MM.1S (cell line): ENCODE measurements around the gene ERMAP.
"Not testable (repeated sequence)": the region's sequence is repeated elsewhere in the genome, so short reads cannot be mapped to it uniquely, and the experiment has no call there.

Source experiments
- DNase-seq: peaks from one replicate; pipeline ENCODE4 v3.0.0-alpha.2; 2015
- H2AFZ ChIP-seq: fragments of 300-600 bp; sonication (generic); 2 replicates; pipeline ENCODE4 v1.6.0; 2016; ENCODE audit warnings: antibody characterized with exemption, low read length
- H3F3A ChIP-seq: fragments of 300-600 bp; sonication (generic); 2 replicates; pipeline ENCODE4 v1.6.1; 2016; ENCODE audit warnings: mild to moderate bottlenecking, antibody characterized with exemption, low read length, moderate library complexity, mixed read lengths; ENCODE audit not compliant: insufficient read depth
- H3K27ac ChIP-seq: fragments of 300-600 bp; sonication (generic); 2 replicates; pipeline ENCODE4 v1.5.1; 2016; ENCODE audit warnings: mild to moderate bottlenecking, low read length
- H3K27me3 ChIP-seq: fragments of 300-600 bp; sonication (generic); replicated peaks from 2 replicates; pipeline ENCODE4 v1.6.0; 2016; ENCODE audit warnings: low read length; ENCODE audit not compliant: insufficient read depth
- H3K36me3 ChIP-seq: fragments of 300-600 bp; sonication (generic); replicated peaks from 2 replicates; pipeline ENCODE4 v1.6.1; 2016; ENCODE audit warnings: mild to moderate bottlenecking, low read length, mixed read lengths; ENCODE audit not compliant: insufficient read depth
- H3K4me1 ChIP-seq: fragments of 300-600 bp; sonication (generic); 2 replicates; pipeline ENCODE4 v1.6.1; 2016; ENCODE audit warnings: low read length, mixed read lengths
- H3K4me2 ChIP-seq: fragments of 300-600 bp; sonication (generic); 2 replicates; pipeline ENCODE4 v1.6.0; 2016; ENCODE audit warnings: low read depth, low read length
- H3K4me3 ChIP-seq: fragments of 300-600 bp; sonication (generic); 2 replicates; pipeline ENCODE4 v1.5.1; 2016; ENCODE audit warnings: low read length, mixed read lengths
- H3K79me2 ChIP-seq: fragments of 300-600 bp; sonication (generic); 2 replicates; pipeline ENCODE4 v1.6.1; 2016; ENCODE audit warnings: mixed run types, low read length, mixed read lengths
- H3K9ac ChIP-seq: fragments of 300-600 bp; sonication (generic); 2 replicates; pipeline ENCODE4 v1.6.1; 2016; ENCODE audit warnings: low read length, mixed read lengths
- H3K9me2 ChIP-seq: fragments of 300-600 bp; sonication (generic); replicated peaks from 2 replicates; pipeline ENCODE4 v1.6.1; 2016; ENCODE audit warnings: mild to moderate bottlenecking, low read length, mixed read lengths; ENCODE audit not compliant: insufficient read depth
- H3K9me3 ChIP-seq: fragments of 300-600 bp; sonication (generic); replicated peaks from 2 replicates; pipeline ENCODE4 v1.6.1; 2016; ENCODE audit warnings: mild to moderate bottlenecking, low read length, mixed read lengths; ENCODE audit not compliant: insufficient read depth
- H4K20me1 ChIP-seq: fragments of 300-600 bp; sonication (generic); 2 replicates; pipeline ENCODE4 v1.6.1; 2016; ENCODE audit warnings: mild to moderate bottlenecking, low read length, moderate library complexity, mixed read lengths; ENCODE audit not compliant: insufficient read depth
- CTCF ChIP-seq: fragments of 300-600 bp; sonication (generic); IDR thresholded peaks from 2 replicates; pipeline ENCODE4 v1.5.1; 2016; ENCODE audit warnings: antibody characterized with exemption, low read length, mixed read lengths
- EZH2 ChIP-seq: fragments of 300-600 bp; sonication (generic); optimal IDR thresholded peaks from 2 replicates; pipeline ENCODE3; 2017; ENCODE audit warnings: low read depth, mild to moderate bottlenecking, antibody characterized with exemption, low read length, mixed read lengths
- EZH2phosphoT487 ChIP-seq: fragments of 300-600 bp; sonication (generic); IDR thresholded peaks from 2 replicates; pipeline ENCODE4 v1.6.1; 2018; ENCODE audit warnings: antibody characterized with exemption, low read length

Gene ERMAP

GRCh38 chr1:42860339-42861013 is 43.6 kb downstream of the ERMAP start:
- H4K20me1 ChIP-seq: no peaks in the 10 kb centered on the region

GRCh38 chr1:42861014-42861399 is 44.1 kb downstream of the ERMAP start:
- Histone ChIP-seq H3K9me2 (no peaks in the 10 kb centered on the region), H3K4me3 (no peak overlapping the region), H3K4me1 (no peaks in the 10 kb centered on the region), H2AFZ (no peak overlapping the region), H3K4me2 (no peak overlapping the region), H3K79me2 (no peaks in the 10 kb centered on the region), H3F3A (no peaks in the 10 kb centered on the region), H3K27ac (no peak overlapping the region), H4K20me1 (no peaks in the 10 kb centered on the region), H3K27me3 (no peaks in the 10 kb centered on the region), H3K36me3 (no peaks in the 10 kb centered on the region), H3K9ac (no peak overlapping the region), H3K9me3 (no peaks in the 10 kb centered on the region)
- DNase-seq: no peak
- TF ChIP-seq EZH2phosphoT487 (no peak), EZH2 (no peak), CTCF (no peak)

More at GRCh38 chr1:42860339-42861013, 43.6 kb downstream of the ERMAP start:
- Histone ChIP-seq H3K9ac (no peak overlapping the region), H3K4me2 (no peak overlapping the region), H3K36me3 (no peaks in the 10 kb centered on the region), H3K27ac (no peak overlapping the region), H3F3A (no peaks in the 10 kb centered on the region), H3K9me3 (no peaks in the 10 kb centered on the region), H3K4me1 (no peaks in the 10 kb centered on the region), H3K79me2 (no peaks in the 10 kb centered on the region), H3K27me3 (no peaks in the 10 kb centered on the region), H2AFZ (no peak overlapping the region), H3K4me3 (no peak overlapping the region), H3K9me2 (no peaks in the 10 kb centered on the region)
- no peak for TF ChIP-seq EZH2phosphoT487
- TF ChIP-seq CTCF: no peak
- no peak for TF ChIP-seq EZH2
- DNase-seq: no peak

GRCh38 chr1:42866549-42866948 is 49.6 kb downstream of the ERMAP start:
- Histone ChIP-seq H4K20me1 (no peaks in the 10 kb centered on the region), H3K79me2 (no peaks in the 10 kb centered on the region), H3K9ac (no peak overlapping the region), H3K27me3 (no peaks in the 10 kb centered on the region), H3K4me3 (no peak overlapping the region), H3K4me2 (no peak overlapping the region), H3K36me3 (no peaks in the 10 kb centered on the region), H2AFZ (no peak overlapping the region), H3K9me2 (no peaks in the 10 kb centered on the region), H3K9me3 (no peaks in the 10 kb centered on the region), H3F3A (no peaks in the 10 kb centered on the region), H3K27ac (no peak overlapping the region), H3K4me1 (no peaks in the 10 kb centered on the region)
- no peak for DNase-seq
- TF ChIP-seq CTCF: no peak
- no peak for TF ChIP-seq EZH2
- TF ChIP-seq EZH2phosphoT487: no peak

GRCh38 chr1:42868466-42868865 is 51.5 kb downstream of the ERMAP start:
- not testable (repeated sequence) for H3K27me3 ChIP-seq, DNase-seq, H3F3A ChIP-seq, H3K9ac ChIP-seq, H3K4me3 ChIP-seq, H3K79me2 ChIP-seq, H3K27ac ChIP-seq, H3K36me3 ChIP-seq, H4K20me1 ChIP-seq, H3K9me3 ChIP-seq, H3K9me2 ChIP-seq, H3K4me2 ChIP-seq, H3K4me1 ChIP-seq, H2AFZ ChIP-seq

- DNase-seq, H3K79me2 ChIP-seq, H4K20me1 ChIP-seq, H3K36me3 ChIP-seq, H3K9ac ChIP-seq, H3K27me3 ChIP-seq, H3K9me3 ChIP-seq, H3K27ac ChIP-seq, H2AFZ ChIP-seq, H3K4me2 ChIP-seq, H3K9me2 ChIP-seq, H3K4me1 ChIP-seq, H3K4me3 ChIP-seq, H3F3A ChIP-seq: not testable (repeated sequence)
Measured at GRCh38 chr1:42869254-42869653, 52.3 kb downstream of the ERMAP start.

GRCh38 chr1:42869751-42870150 is 52.8 kb downstream of the ERMAP start:
- not testable (repeated sequence) for H3K27ac ChIP-seq, H3K4me3 ChIP-seq, H3K9me2 ChIP-seq, H3K4me1 ChIP-seq, H3K27me3 ChIP-seq, DNase-seq, H4K20me1 ChIP-seq, H3K9me3 ChIP-seq, H3K4me2 ChIP-seq, H3K36me3 ChIP-seq, H2AFZ ChIP-seq, H3F3A ChIP-seq, H3K9ac ChIP-seq, H3K79me2 ChIP-seq
